ENCODE data around the gene CHST15. TPM values are rescaled to one million over a fixed set of nuclear protein-coding genes. Genes with fewer than 3 reads are reported as not detected.

The CHST15 gene
- total RNA-seq, 1 donor from 2014 or later, result 1.5 TPM

- H3K36me3 Mint-ChIP-seq (ENCODE audit: low read depth), result no peaks in the 10 kb centered on the region
- no peak overlapping the region for H3K4me3 Mint-ChIP-seq
- no peak overlapping the region for H3K27ac Mint-ChIP-seq (ENCODE audit: unreplicated experiment)
- TF ChIP-seq CTCF (conservative IDR thresholded peaks at IDR 0.05), result no peak
- peaks cover 4% of the 10 kb centered on the region for H3K4me1 Mint-ChIP-seq
- H3K9me3 Mint-ChIP-seq, result no peaks in the 10 kb centered on the region
- no peak for DNase-seq (ENCODE audit: low read depth, low spot score)
- peaks cover 32% of the 10 kb centered on the region for H3K27me3 Mint-ChIP-seq (ENCODE audit: low read depth)
Observed at GRCh38 chr10:123958241-123958640, 135.2 kb downstream of the CHST15 start.

Other genes with a start within 250 kb of the CHST15 start
- not detected in 2 replicates for gene CPXM2, start 201.8 kb downstream of the CHST15 start, total RNA-seq